HEK293T (cell line): ENCODE results near the gene COA5.

Experiments
- ARNT ChIP-seq: fragments of 450-650 bp; IDR thresholded peaks from 2 replicates; pipeline ENCODE4 v1.6.1; 2017; ENCODE audit warnings: mild to moderate bottlenecking
- BHLHE40 ChIP-seq: fragments of 450-650 bp; IDR thresholded peaks from 2 replicates; pipeline ENCODE4 v1.6.1; 2016; ENCODE audit warnings: mild to moderate bottlenecking, moderate library complexity, borderline replicate concordance
- CTBP1 ChIP-seq: fragments of 450-650 bp; IDR thresholded peaks from 2 replicates; pipeline ENCODE4 v1.6.1; 2016; ENCODE audit warnings: borderline replicate concordance
- ELF4 ChIP-seq: fragments of 450-650 bp; IDR thresholded peaks from 2 replicates; pipeline ENCODE4 v1.6.1; 2017; ENCODE audit warnings: antibody characterized with exemption
- FOXA1 ChIP-seq: fragments of 450-650 bp; IDR thresholded peaks from 2 replicates; pipeline ENCODE4 v1.6.1; 2016; ENCODE audit warnings: mild to moderate bottlenecking
- FOXK2 ChIP-seq: fragments of 450-650 bp; IDR thresholded peaks from 2 replicates; pipeline ENCODE4 v1.6.1; 2016; ENCODE audit warnings: mild to moderate bottlenecking
- FOXM1 ChIP-seq: fragments of 450-650 bp; IDR thresholded peaks from 2 replicates; pipeline ENCODE4 v1.6.1; 2017; ENCODE audit warnings: mild to moderate bottlenecking, borderline replicate concordance
- HDGF ChIP-seq: fragments of 450-650 bp; IDR thresholded peaks from 2 replicates; pipeline ENCODE4 v1.6.1; 2017; ENCODE audit warnings: antibody characterized with exemption, borderline replicate concordance
- L3MBTL2 ChIP-seq: fragments of 450-650 bp; conservative IDR thresholded peaks from 2 replicates; pipeline ENCODE4 v1.6.1; 2016; ENCODE audit warnings: mild to moderate bottlenecking
- NFRKB ChIP-seq: fragments of 450-650 bp; IDR thresholded peaks from 2 replicates; pipeline ENCODE4 v1.6.1; 2016; ENCODE audit warnings: mild to moderate bottlenecking, moderate library complexity
- PKNOX1 ChIP-seq: fragments of 450-650 bp; IDR thresholded peaks from 2 replicates; pipeline ENCODE4 v1.6.1; 2016
- SP1 ChIP-seq: fragments of 450-650 bp; IDR thresholded peaks from 2 replicates; pipeline ENCODE4 v1.6.1; 2017

GRCh38 chr2:98598781-98599428 lies 9.4 kb downstream of the COA5 start:
- TF ChIP-seq FOXM1, result no peak
- no peak for TF ChIP-seq CTBP1
- no peak for TF ChIP-seq L3MBTL2
- TF ChIP-seq NFRKB, result no peak
- no peak for TF ChIP-seq FOXA1
- no peak for TF ChIP-seq SP1
- TF ChIP-seq ELF4, result no peak
- no peak for TF ChIP-seq BHLHE40
- no peak for TF ChIP-seq ARNT
- TF ChIP-seq PKNOX1, result no peak
- TF ChIP-seq FOXK2, result no peak
- TF ChIP-seq HDGF, result no peak
